Measurements from ENCODE around the gene RSAD2.

DNA sequence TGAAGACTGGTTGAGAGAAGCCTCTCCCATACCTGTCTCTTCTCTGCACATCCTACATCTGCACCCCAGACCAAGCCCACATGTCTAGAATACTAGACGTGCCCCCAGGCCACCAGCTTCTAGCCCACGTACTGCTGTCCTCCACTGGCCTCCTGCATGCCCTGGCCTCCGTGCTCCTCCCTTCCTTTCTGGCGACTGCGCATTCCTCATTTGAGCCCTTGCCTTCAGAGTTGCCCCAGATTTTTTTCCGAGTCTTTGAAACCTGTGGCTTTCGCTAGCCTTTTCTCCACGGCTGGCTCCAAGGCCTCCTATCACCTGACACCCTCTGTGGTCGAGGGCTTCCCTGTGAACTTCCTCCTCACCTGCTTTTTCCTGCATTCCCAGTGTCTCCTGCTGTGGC lies 50.9 kb downstream of the RSAD2 start:
- no peak for TF ChIP-seq CTCF (IDR thresholded peaks at IDR 0.05; ENCODE audit: extremely low read depth in 1 of 2, insufficient read depth in 1 of 2, low read depth in 1 of 2, low read length in 2 of 2)
- no peak for TF ChIP-seq POLR2A (IDR thresholded peaks at IDR 0.05; ENCODE audit: low read depth, low read length)
- no peak for TF ChIP-seq POLR2AphosphoS5 (IDR thresholded peaks at IDR 0.05; ENCODE audit: insufficient read depth, low read depth, low read length)
